HG03558 (cell line): ENCODE results near the gene CD99L2.
A peak's percentile ranks its signal among the peaks of the same experiment; 100 is the strongest.
"Not testable (repeated sequence)": the region's sequence is repeated elsewhere in the genome, so short reads cannot be mapped to it uniquely, and the experiment has no call there.

ENCODE experiments used
- ATAC-seq: cut with Tn5 transposase; IDR thresholded peaks from one replicate; pipeline ENCODE4 v1.9.1; 2021; ENCODE audit warnings: moderate number of reproducible peaks; ENCODE audit not compliant: unreplicated experiment; ENCODE audit errors: extremely low read depth

The CD99L2 gene

DNA sequence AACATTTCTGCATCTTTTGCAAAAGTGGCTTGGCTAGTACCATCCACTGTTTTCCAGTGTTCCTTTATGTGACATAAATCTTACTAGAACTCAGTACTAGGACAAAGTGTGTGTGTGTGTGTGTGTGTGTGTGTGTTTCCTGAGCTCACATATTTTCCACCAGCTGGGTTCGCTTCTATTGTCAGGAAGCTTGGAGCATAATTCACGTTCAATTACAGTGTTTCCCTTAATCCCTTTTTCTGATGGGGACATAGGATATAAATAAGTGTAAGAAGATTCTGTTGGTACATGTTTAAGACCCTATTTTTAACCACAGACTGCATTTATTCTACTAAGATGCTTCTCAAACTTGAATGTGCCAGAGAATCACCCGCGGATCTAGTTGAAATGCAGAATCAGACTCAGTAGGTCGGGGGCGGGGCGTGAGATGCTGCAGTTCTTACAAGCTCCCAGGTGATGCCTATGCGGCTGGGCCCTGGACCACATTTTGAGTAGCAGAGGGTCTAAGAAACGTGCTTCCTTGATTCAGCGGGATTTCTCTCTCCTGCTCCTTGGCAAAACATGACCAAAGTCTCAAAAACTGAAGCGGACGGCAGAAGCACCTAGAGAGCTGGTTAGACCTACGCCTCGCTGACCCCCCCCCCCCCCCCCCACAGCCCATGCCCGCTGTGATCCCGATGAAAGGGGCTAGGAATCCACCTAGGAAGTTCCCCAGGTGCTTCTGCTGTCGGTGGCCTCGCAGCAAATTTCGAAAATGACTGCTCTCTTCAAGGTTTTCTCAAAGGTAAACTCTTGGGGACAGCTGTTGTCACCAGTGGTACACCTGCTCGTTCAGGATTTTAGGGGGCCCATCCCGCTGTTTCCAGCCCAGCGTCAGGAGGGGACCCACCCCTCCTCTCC is 797 bp downstream of the CD99L2 start:
- ATAC-seq = no peak

DNA sequence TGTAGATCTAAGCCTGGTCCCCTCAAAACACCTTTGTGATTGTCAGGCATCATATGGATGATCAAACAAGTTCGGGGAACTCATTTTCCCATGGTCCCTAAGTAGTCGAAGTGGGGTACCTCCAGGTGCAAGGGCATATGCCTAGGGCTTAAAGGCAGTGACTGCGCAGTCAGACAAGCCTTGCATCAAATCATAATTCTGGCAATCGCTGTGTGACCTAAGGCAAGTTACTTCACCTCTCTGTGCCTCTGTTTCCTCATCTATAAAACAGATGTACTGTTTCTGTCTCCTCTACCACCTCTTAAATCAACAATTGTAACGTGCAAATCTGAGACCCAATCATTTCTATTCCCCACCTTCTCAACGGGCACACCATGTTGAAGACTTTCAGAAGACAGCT is 1.8 kb downstream of the CD99L2 start:
- ATAC-seq = no peak

DNA sequence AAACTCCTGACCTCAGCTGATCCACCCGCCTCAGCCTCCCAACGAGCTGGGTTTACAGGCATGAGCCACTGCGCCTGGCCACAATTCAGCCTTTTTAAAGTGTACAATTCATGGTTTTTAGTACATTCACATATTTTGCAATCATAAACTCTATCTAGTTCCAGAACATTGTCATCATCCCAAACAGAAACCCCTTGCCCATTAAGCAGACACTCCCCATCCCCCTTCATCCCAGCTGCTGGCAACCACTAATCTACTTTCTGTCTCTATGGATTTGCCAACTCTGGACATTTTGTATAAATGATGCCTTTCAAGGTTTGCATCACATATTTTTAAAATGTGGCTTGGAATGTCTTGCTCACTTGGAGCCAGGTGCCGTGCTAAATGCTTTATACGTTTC is 4.5 kb downstream of the CD99L2 start:
- no peak for ATAC-seq

DNA sequence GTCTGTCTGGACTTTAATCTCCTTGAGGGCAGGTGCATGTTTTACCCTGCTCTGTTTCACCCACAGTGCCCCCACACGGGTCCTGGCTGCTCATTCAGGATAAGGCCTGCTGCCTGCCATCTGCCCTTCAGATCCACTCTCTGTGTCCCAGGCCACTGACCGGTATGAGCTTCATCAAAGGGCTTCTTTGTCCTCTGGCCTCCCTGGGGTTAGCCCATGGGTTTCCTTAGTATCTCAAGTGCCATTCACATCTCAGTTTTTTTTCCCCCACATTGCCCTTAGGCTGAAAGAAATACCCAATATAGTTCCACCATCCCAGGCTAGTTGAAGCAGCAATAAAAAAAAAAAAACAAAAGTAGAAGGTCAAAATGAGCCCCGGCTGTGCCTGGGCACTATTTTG is 9.3 kb downstream of the CD99L2 start:
- ATAC-seq = no peak

DNA sequence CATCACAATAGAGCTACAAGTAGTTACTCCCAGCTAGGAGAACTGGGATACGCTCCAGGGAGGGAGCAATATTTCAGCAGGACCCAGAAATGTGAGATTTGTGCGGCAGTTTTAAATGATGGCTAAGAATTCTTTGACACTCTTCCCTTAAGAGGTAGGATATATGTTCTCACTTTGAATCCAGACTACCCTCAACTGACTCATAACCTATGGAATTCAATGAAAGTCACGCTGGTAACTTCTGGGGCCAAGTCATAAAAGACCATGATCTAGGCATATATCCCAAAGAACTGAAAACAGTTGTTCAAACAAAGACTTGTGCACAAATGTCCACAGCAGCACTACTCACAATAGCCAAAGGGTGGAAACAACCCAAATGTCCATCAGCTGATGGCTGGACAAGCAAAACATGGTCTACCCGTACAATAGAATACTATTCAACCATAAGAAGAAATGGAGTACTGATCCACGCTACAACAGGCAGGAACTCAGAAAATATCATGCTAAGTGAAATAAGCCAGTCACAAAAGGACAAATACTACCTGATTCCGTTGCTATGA is 10.5 kb downstream of the CD99L2 start:
- no peak for ATAC-seq

DNA sequence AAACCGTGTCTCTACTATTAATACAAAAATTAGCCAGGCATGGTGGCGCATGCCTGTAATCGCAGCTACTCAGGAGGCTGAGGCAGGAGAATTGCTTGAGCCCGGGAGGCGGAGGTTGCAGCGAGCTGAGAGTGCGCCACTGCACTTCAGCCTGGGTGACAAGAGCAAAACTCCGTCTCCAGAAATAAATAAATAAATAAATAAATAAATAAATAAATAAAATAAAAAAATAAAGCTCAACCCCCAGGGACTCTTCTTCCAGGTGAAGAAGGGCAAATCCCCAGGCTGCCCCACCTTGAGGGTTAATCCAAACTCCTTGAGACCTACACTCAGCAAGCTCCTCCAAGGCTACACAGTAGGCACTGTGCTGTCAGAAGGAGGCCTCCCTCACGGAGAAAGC is 11.2 kb downstream of the CD99L2 start:
- not testable (repeated sequence) for ATAC-seq

DNA sequence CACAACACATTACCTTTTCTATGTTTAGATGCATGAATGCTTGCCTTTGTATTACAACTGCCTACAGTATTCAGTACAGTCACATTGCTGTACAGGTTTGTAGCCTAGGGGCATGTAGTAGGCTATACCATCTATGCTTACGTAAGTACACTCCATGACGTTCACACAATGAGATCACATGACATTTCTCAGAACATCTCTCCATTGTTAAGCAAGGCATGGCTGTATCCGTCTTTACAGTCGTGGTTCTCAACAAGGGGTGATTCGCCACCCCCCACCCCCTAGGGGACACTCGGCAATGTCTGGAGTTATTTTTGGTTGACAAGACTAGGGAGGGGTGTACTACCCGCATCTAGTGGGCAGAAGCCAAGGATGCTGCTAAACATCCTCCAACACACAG is 12.1 kb downstream of the CD99L2 start:
- no peak for ATAC-seq

DNA sequence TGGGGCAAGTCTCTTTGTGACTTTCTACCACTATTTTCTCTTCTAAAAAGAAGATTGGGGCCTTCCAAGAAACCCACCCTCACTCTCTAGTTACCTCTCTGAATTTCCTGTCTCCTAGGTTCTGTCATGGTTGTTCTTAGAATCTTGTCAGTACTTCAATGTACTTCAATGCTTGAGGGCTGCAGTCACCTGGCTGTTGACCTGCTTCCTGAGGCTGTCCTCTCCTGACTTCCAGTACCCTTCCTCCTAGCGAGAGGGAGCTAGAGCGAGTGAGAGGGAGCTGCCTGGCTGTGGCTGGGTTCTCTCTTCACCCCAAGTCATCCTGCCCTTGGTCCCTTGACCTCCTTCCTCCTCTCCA is 17.7 kb downstream of the CD99L2 start:
- ATAC-seq = no peak

DNA sequence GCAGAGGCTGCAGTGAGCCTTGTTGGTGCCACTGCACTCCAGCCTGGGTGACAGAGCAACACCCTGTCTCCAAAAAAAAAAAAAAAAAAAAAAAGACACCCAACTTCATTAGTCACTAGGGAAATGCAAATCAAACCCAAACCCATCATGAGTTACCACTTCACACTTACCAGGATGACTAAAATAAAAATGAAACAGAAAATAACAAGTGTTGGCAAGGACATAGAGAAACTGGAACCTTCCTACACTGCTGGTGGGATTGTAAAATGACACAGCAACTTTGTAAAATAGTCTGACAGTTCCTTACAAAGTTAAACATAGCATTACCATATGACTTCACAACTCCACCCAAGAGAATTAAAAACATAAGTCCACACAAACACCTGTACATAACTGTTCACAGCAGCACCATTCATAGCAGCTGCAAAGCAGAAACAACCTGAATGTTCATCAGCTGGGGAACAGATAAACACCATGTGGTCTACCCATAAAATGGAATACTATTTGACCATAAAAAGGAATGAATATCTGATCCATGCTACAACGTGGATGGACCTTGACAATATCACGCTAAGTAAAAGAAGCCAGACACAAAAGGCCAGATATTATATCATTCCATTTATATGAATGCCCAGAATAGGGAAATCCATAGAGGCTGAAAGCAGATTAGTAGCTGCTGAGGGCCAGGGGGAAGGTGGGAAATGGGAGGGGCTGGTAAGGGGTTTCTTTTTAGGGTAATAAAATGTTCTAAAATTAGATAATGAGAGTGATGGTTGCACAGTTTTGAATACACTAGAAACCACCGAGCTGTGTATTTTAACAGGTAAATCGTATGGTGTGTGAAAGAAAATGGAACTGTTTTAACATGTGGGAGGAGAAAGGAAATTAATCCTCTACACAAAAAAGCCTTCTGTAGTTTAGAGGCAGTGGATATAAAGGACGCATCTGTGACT is 18.3 kb downstream of the CD99L2 start:
- ATAC-seq = peak; percentile 84

DNA sequence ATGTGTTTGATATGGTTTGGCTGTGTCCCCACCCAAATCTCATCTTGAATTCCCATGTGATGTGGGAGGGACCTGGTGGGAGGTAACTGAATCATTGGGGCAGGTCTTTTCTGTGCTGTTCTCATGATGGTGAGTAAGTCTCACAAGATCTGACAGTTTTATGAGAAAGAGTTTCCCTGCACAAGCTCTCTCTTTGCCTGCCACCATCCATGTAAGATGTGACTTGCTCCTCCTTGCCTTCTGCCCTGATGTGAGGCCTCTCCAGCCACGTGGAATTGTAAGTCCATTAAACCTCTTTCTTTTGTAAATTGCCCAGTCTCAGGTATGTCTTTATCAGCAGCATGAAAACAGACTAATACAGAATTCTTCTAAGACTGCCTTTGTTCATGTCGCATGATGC is 22.8 kb downstream of the CD99L2 start:
- not testable (repeated sequence) for ATAC-seq

DNA sequence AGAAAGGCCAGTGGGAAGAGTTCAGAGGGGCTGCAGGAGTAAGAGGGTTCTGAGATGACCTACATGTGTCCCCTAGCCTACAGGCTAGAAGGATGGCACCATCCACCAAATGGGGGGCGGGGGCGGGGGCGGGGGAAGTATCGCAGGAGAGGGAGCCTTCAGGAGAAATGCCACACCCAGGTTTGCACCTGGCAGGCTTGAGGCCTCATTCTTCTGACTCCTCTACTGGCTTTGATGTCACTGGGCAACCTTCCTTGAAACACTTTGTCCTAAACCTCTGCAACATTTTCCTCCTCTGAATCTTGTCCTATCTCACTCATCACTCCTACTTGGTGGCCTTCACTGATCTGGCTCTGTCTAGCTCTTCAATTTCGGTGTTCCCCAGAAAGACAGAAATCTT is 24.0 kb downstream of the CD99L2 start:
- no peak for ATAC-seq

DNA sequence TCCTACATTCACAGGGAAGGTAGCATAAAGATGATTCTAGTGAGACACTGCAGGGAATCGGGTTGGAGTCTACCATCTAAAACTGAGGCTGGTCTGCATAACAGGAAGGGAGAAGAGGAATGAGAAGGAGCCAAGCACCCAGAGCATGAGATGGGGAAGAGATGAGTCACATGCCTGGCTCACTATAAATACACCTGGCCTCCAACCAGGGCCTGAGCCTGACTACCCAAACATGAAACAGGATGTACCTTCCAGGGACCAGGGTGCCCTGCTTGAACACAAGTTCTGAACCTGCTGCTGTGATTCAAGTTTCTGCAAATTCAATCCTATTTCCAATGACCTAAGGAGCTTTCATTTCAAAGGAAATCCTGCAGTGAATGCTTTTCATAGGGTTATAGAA is 24.9 kb downstream of the CD99L2 start:
- ATAC-seq = peak; percentile 58

DNA sequence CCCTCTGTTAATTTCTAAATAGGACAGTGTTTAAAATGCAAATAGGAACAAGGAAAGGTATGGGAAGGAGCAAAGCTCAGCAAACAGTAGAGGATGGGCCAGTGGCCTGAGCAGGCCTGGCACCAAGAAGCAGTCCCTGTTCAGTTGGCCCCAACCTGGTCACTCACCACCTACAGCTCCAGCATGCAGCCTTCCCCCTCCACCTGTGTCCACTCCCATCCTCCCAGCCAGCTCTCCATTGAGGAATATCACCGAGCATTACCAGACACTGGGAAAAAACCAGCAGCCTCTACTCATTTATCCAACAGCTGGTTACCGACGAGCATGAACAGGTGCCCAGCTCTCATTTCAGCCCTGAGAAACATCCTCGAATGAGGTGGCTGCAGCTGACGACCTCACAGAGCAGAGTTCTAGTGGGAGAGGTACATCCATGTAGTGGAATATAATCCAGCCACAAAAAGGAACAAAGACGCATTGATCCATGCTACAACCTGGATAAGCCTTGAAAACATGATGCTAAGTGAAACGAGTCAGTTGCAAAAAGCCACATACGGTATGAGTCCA is 25.6 kb downstream of the CD99L2 start:
- no peak for ATAC-seq

DNA sequence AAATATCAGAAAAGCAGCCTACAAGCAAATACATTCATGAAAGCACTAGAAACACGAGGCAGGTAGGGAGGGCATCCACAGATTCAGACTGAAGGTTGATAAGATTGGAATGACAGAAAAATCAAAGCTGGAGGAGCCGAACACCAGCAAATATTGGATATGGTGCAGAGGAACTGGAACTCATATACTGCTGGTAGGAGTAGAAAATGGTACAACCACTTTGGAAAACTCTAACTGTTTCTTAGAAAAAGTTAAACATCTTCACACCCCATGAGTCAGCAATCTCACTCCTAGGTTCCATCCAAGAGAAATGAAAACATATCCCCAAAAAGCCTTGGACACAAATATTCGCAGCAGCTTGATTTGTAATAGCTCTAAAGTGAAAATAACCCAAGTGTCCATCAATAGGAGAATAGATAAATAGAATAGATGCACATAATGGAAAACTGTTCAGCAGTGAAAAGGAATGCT is 27.1 kb downstream of the CD99L2 start:
- no peak for ATAC-seq

DNA sequence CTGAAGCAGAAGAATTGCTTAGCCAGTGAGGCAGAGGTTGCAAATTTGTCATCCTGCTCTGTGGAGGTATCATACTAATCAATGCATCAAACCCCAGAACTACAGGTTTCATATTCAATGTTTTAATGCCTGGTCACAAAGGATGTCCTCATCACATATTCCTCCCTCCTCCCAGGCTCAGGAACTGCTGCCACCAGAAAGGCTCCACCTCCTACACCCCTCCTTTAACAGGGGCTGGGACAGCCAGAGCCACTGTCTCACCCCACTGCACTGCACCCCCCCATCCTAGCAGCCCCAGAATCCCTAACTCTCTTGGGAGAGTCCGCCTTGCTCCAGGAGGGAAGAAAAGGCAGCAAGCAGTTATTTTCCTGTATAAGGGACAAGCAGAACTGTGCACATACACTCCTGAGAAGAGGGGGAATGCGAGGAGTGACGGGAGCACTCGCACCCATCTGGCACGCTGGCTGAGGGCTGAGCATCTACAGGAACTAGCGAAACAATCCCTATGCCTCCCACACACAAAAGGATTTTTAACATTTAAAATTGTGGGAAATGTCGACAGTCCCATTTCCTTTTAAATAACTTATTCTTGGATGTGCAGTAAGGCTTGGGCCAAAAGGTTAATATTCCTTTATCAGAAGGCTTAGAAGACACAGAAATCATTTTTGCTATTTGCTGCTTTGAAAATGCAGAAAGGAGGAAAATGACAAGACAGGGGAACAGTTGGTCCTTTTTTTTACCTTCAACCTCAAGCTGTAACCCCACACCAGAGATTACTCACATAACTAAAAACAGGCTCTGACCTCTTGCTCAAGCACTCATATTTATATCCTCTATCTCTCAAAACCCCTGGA is 27.8 kb downstream of the CD99L2 start:
- ATAC-seq = no peak

DNA sequence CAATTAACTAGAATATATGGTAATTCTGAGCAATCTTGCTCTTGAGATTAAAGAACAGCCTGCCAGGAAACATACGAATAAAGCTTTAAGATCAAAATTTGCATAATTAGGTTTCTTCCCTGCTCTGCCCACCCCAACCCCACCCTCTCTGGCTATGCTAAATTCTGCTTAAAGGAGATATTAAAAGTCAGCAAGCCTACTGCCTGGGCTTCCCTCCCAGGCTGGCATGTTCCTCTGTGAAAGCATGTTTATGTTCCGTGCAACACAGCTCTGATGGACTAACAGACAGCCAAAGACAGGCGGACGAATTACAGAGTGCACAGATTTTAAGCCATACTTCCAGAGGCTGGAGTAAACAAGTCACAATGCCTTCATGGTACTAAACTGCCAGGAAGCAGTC is 28.4 kb downstream of the CD99L2 start:
- no peak for ATAC-seq

DNA sequence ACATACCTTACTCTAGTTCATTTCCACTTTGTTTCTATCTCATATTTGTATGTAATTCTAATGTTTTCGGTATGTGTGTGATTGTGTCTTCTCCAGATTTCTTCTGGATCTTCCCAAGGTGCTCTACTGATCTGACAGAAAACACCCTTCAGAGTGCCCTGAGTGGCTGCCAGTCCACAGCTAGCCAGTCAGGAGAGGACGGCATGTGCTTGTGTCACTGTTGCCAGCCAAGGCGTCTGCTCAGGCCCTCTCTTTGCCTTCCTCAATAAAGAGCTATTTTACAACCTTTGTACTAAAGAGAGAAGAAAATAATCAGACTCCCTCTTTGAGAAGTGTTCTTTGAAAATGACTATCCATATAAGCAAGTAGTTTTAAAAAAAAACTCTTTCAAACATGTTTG is 29.0 kb downstream of the CD99L2 start:
- no peak for ATAC-seq

DNA sequence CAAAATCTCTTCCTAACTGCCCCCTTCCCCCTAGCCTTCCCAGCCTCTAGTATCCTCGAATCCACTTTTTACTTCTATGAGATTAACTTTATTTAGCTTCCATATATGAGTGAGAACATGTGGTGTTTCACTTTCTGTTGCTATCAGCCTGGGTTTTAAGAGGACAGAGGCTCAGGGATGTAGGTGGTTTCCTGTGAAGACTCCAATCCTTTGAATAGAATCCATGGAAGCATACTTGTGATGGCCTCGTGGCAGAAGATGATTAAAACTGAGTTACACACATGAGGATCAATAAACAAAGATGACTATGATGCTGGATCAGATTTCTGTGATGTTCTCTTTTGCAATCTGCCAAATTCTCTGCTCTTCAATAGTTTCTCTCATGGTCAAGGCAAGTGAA is 29.8 kb downstream of the CD99L2 start:
- ATAC-seq = no peak

DNA sequence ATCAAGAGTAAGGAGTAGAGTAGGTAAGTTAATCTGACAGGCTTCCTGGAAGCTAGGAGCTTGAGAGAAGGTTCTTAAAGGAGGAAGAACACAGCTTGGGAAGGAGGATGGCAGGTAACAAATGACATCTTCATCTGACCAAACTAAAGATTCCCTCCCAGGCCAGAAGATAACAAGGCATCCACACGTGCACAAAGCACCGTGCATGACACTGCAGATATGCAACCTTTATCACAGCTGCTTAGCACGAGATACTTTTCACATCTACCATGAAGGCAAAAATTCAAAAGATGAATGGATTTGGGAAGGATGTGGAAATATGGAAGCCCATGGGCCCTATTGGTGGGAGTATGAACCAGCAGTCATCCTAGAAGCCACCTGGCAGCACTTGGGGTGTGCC is 34.3 kb downstream of the CD99L2 start:
- ATAC-seq = no peak

DNA sequence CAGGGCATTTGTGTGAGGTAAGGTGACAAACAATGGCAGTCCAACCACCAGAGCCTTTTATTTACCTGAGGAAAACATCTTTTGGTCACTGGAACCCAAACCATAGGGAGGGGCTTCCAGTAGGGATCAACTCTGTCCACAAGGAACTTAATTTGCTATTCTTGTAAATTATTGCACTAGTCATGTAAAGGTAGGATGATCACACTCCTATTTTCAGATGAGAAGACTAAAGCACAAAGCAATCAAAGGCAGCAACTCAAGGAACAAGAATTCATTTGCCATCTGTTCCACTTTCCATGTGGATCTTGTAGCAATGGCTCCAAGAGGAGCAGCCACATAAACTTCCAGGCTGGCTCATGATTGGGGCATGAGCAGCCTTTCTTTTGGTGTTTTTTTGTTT is 35.3 kb downstream of the CD99L2 start:
- ATAC-seq = no peak
